Measurements from ENCODE around the gene TSHR. TPM values are rescaled to one million over a fixed set of nuclear protein-coding genes. Genes with fewer than 3 reads are reported as not detected.
A peak's percentile ranks its signal among the peaks of the same experiment; 100 is the strongest.

The TSHR gene
- total and polyA plus RNA-seq, 2 experiments from 2014 or later: 0.59 to 0.78 TPM

DNA sequence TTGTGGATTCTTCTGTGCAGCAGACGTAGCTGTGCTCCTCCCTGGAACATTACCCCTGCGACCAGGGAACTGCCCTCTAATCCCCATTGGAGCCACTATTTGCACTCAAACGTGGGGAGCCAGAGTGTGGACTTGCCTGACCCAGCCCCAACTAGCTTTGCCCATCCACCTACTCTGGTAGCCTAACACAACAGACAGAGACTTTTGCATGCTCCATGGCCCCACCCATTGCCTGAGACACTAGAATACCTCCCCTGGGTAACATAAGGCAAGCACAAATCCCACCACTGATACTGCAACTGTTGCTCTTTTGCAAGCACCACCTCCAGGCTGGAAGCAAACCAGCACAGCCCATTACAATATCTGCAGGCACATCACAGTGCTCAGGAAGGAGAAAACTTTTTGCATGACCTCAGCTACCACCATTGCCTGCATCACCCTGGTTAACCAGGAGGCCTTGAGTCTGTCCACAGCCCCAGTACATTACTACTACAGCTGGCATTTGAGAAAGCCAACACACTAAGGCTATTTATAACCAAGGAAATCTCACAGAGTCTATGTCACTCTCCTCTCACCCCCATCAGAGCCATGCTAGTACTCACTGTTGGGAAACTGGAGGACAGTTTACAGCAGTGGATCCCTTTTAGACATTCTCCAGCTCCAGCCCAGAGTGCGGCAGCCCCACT, 28.9 kb upstream of the TSHR start (continued):
- TF ChIP-seq, protein P1, sequence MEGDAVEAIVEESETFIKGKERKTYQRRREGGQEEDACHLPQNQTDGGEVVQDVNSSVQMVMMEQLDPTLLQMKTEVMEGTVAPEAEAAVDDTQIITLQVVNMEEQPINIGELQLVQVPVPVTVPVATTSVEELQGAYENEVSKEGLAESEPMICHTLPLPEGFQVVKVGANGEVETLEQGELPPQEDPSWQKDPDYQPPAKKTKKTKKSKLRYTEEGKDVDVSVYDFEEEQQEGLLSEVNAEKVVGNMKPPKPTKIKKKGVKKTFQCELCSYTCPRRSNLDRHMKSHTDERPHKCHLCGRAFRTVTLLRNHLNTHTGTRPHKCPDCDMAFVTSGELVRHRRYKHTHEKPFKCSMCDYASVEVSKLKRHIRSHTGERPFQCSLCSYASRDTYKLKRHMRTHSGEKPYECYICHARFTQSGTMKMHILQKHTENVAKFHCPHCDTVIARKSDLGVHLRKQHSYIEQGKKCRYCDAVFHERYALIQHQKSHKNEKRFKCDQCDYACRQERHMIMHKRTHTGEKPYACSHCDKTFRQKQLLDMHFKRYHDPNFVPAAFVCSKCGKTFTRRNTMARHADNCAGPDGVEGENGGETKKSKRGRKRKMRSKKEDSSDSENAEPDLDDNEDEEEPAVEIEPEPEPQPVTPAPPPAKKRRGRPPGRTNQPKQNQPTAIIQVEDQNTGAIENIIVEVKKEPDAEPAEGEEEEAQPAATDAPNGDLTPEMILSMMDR (conservative IDR thresholded peaks at IDR 0.05; ENCODE audit: low read depth in 2 of 2): no peak
- TF ChIP-seq, protein P2, sequence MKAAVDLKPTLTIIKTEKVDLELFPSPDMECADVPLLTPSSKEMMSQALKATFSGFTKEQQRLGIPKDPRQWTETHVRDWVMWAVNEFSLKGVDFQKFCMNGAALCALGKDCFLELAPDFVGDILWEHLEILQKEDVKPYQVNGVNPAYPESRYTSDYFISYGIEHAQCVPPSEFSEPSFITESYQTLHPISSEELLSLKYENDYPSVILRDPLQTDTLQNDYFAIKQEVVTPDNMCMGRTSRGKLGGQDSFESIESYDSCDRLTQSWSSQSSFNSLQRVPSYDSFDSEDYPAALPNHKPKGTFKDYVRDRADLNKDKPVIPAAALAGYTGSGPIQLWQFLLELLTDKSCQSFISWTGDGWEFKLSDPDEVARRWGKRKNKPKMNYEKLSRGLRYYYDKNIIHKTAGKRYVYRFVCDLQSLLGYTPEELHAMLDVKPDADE (IDR thresholded peaks at IDR 0.05): no peak
- no peak for TF ChIP-seq EZH2phosphoT487 (IDR thresholded peaks at IDR 0.05; ENCODE audit: unreplicated experiment)
- TF ChIP-seq NANOG (IDR thresholded peaks at IDR 0.05; ENCODE audit: borderline replicate concordance): no peak
- TF ChIP-seq JUNB (IDR thresholded peaks at IDR 0.05; ENCODE audit: unreplicated experiment): no peak
- TF ChIP-seq ZNF114 (CRISPR knock-in tag; IDR thresholded peaks at IDR 0.05): no peak
- no peak for TF ChIP-seq STAT1 (IDR thresholded peaks at IDR 0.05; ENCODE audit: unreplicated experiment)

DNA sequence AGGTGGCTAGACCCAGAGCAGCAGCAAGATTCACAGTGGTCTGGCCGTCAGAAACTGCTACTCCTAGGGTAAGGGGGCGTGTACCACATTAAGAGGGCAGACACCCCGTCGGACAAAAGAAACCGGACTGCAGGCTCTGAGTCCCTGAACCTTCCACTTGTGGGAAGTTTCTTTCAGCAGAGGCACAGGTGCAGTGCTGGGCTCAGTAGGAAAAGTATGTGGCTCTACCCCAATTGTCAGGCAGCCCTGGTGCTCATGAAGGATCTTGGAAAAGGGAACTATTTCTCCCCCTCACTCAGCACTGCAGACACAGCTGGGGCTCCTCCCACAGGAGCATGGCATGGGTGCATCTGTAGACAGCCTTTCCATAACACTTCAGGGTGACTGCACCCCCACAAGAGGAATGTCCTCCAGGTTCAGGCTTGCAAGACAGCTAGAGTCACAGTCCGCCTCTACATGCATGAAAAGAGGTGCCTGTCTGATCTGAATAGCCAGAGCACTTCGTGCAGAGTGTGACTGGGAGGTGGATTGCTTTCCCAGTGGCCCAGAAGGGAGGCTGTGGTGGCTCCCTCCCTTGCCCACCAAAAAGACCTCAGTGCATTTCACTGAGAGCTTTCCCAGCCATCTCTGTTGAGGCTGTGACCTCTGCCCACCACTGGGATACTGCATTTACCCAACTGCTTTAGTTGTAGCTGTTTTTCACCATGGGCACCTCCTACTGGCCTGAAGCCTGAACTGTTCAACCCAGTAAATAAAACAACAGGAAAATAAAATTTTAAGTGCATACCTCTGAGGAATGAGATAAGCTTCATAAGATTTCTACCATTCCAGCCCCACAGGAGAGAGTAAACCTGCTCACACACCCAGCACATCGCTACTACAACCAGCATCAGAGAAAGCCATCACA, 28.1 kb upstream of the TSHR start:
- no peaks in the 10 kb centered on the region for H3K27me3 Mint-ChIP-seq (ENCODE audit: insufficient read depth, low read depth, poor library complexity)
- ATAC-seq: peak; percentile 82

More for the DNA sequence above, 28.1 kb upstream of the TSHR start:
- Mint-ChIP-seq H3K27ac (no peak overlapping the region), H3K36me3 (ENCODE audit: low read depth) (peaks cover 3% of the 10 kb centered on the region; the same call in 2 of the 3 replicates), H3K9me3 (no peaks in the 10 kb centered on the region), H3K4me3 (no peak overlapping the region), H3K4me1 (peaks cover 28% of the 10 kb centered on the region)
- Histone ChIP-seq H3K36me3 (ENCODE audit: insufficient read depth) (no peaks in the 10 kb centered on the region), H3K4me1 (ENCODE audit: insufficient read depth) (peaks cover 24% of the 10 kb centered on the region), H3K27ac (ENCODE audit: low read depth) (no peak overlapping the region), H3K79me2 (replicated peaks; ENCODE audit: insufficient read depth) (peaks cover 16% of the 10 kb centered on the region), H2AFZ (no peak overlapping the region), H3K9me2 (ENCODE audit: insufficient read depth) (no peaks in the 10 kb centered on the region), H4K20me1 (replicated peaks; ENCODE audit: insufficient read depth) (no peaks in the 10 kb centered on the region), H3F3A (replicated peaks; ENCODE audit: low read depth) (no peaks in the 10 kb centered on the region), H3K4me2 (no peak overlapping the region), H3K4me3 (no peak overlapping the region), H3K27me3 (ENCODE audit: insufficient read depth) (no peaks in the 10 kb centered on the region)
- DNase-seq (ENCODE audit: low spot score): peak; percentile 46
- TF ChIP-seq NANOG (IDR thresholded peaks at IDR 0.05; ENCODE audit: borderline replicate concordance): no peak
- TF ChIP-seq, protein P1 (conservative IDR thresholded peaks at IDR 0.05; ENCODE audit: low read depth in 2 of 2): peak; percentile 41 to 59
